HepG2 (cell line): ENCODE results near the gene ZNF513. TPM values are rescaled to one million over a fixed set of nuclear protein-coding genes. Genes with fewer than 3 reads are reported as not detected.

ENCODE experiments used
- E2F5 ChIP-seq: sonication (generic); formaldehyde crosslinking; conservative IDR thresholded peaks from 2 replicates; pipeline ENCODE4 v1.4.0; 2020; ENCODE audit warnings: missing genetic modification reagents
- EP300 ChIP-seq, 3 experiments: sonication (generic) in 1 of 3; formaldehyde crosslinking in 1 of 3; IDR thresholded peaks; 2 replicates each; pipeline versions ENCODE4 v1.5.1 to v1.6.1; 2011 to 2020; ENCODE audit warnings: low read depth in 2 of 3, low read length in 2 of 3, borderline replicate concordance in 1 of 3, improper control_type of control experiment in 1 of 3, mild to moderate bottlenecking in 1 of 3, missing genetic modification reagents in 1 of 3, moderate library complexity in 1 of 3
- KIAA2018 ChIP-seq: sonication (generic); formaldehyde crosslinking; IDR thresholded peaks from 2 replicates; pipeline ENCODE4 v1.5.0; 2020; ENCODE audit warnings: mild to moderate bottlenecking, missing genetic modification reagents, borderline replicate concordance
- PHF20 ChIP-seq: sonication (generic); formaldehyde crosslinking; IDR thresholded peaks from 2 replicates; pipeline ENCODE4 v1.5.0; 2020; ENCODE audit warnings: mild to moderate bottlenecking, missing genetic modification reagents
- PRDM4 ChIP-seq: sonication (generic); formaldehyde crosslinking; IDR thresholded peaks from 2 replicates; pipeline ENCODE4 v1.9.0; 2021; ENCODE audit warnings: missing genetic modification reagents, borderline replicate concordance
- SOX5 ChIP-seq: IDR thresholded peaks from 2 replicates; pipeline ENCODE4 v1.6.1; 2016; ENCODE audit warnings: borderline replicate concordance
- TCF12 ChIP-seq, 2 experiments: fragments of 450-650 bp in 1 of 2; sonication (generic) in 1 of 2; formaldehyde crosslinking in 1 of 2; IDR thresholded peaks; 2 replicates each; pipeline versions ENCODE4 v1.6.1 to v1.8.0; 2017 to 2022; ENCODE audit warnings: antibody characterized with exemption in 1 of 2, mild to moderate bottlenecking in 1 of 2, missing genetic modification reagents in 1 of 2, moderate library complexity in 1 of 2
- ZBTB25 ChIP-seq: IDR thresholded peaks from 2 replicates; pipeline ENCODE4 v1.6.1; 2018; ENCODE audit warnings: missing genetic modification reagents
- ZNF12 ChIP-seq: sonication (generic); formaldehyde crosslinking; IDR thresholded peaks from 2 replicates; pipeline ENCODE4 v1.5.0; 2020; ENCODE audit warnings: missing genetic modification reagents
- ZNF224 ChIP-seq: sonication (generic); formaldehyde crosslinking; IDR thresholded peaks from 2 replicates; pipeline ENCODE4 v1.5.0; 2020; ENCODE audit warnings: mild to moderate bottlenecking, missing genetic modification reagents
- ZNF777 ChIP-seq: sonication (generic); formaldehyde crosslinking; IDR thresholded peaks from 2 replicates; pipeline ENCODE4 v1.4.0; 2020; ENCODE audit warnings: missing genetic modification reagents
- polyA plus RNA-seq, 8 experiments: library from polyadenylated mRNA; depleted of rRNA in 3 of 8; stranded (reverse) in 7 of 8; unstranded in 1 of 8; fragments of >200 nt; fragmentation: Illumina TruSeq in 4 of 8; extraction: Trizol in 4 of 8; gene quantifications; 2 replicates each; pipeline versions ENCODE4 v1.2.1 to v1.2.3, GENCODE V29; 2011 to 2016; ENCODE audit warnings: low read depth in 4 of 8, missing spikeins in 1 of 8, mixed read lengths in 1 of 8; ENCODE audit not compliant: insufficient read depth in 1 of 8
- total RNA-seq, 5 experiments: library from RNA; depleted of rRNA; stranded (reverse); fragments of >200 nt; fragmentation: Illumina TruSeq; extraction: Trizol; gene quantifications; 2 replicates each; pipeline ENCODE4 v1.2.3, GENCODE V29; 2016; ENCODE audit warnings: low read depth in 1 of 5

ZNF513 gene
- total and polyA plus RNA-seq, 2 of the 13 experiments (the other 11 are each of a cell fraction or from before 2014, with no cell fraction given) = 4.9 to 6.3 TPM

GRCh38 chr2:27428213-27428977 lies 47.9 kb upstream of the ZNF513 start, which contains the start of gene NRBP1 (continued):
- TF ChIP-seq ZBTB25 (peak; percentile 87; the same call in 1 of the 2 replicates), TCF12 (IDR thresholded peaks at IDR 0.05) (no peak), TCF12 (CRISPR knock-in tag; IDR thresholded peaks at IDR 0.05) (no peak; the same call in 1 of the 2 replicates), EP300 (IDR thresholded peaks at IDR 0.05; ENCODE audit: low read depth in 2 of 2, low read length in 2 of 2) (peak in 1 of 2 experiments; percentile 18; a peak in 2 of 4 replicates), EP300 (CRISPR knock-in tag; IDR thresholded peaks at IDR 0.05; ENCODE audit: borderline replicate concordance) (no peak; the same call in 1 of the 2 replicates), ZNF224 (CRISPR knock-in tag) (no peak), KIAA2018 (CRISPR knock-in tag) (peak; percentile 30; the same call in 1 of the 2 replicates), PHF20 (CRISPR knock-in tag) (peak; percentile 67; the same call in 1 of the 2 replicates), ZNF777 (CRISPR knock-in tag) (no peak; the same call in none of the 2 replicates), E2F5 (CRISPR knock-in tag) (no peak), PRDM4 (CRISPR knock-in tag) (no peak), ZNF12 (CRISPR knock-in tag) (no peak; the same call in 1 of the 2 replicates), SOX5 (CRISPR knock-in tag) (peak; percentile 13; the same call in 1 of the 2 replicates)
